Measurements from ENCODE around the gene ADAMTSL1.

ADAMTSL1 gene

DNA sequence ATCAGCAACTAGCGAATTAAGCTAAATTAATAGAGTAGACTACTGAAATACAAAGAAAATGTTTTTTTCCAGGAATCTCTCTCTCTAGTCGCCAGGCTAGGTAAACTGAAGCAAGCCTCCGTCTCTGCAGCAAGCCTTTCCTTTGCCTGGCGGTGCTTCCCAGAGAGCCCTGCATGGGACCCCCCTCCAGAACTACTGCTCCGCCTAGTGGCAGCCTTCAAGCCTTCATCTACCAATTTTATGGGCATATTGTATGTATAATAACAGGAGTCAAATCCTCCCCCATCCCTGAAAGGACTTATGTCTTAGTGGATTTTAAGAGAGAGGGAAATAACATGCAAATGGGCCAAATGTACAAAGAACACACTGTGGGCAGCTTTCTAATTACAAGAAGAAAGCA, 317.1 kb downstream of the ADAMTSL1 start:
- Histone ChIP-seq H3K27me3 (ENCODE audit: control insufficient read depth, insufficient read depth, low read length) (no peaks in the 10 kb centered on the region), H3K36me3 (ENCODE audit: insufficient read depth, low read length) (peaks cover 29% of the 10 kb centered on the region), H3K4me2 (ENCODE audit: low read length) (no peak overlapping the region), H3K9ac (ENCODE audit: low read depth, low read length) (no peak overlapping the region), H3K4me3 (ENCODE audit: low read length) (no peak overlapping the region), H3K4me1 (ENCODE audit: control insufficient read depth, insufficient read depth, low read length) (peaks cover 18% of the 10 kb centered on the region), H3K9me3 (replicated peaks; ENCODE audit: low read length) (no peaks in the 10 kb centered on the region)

DNA sequence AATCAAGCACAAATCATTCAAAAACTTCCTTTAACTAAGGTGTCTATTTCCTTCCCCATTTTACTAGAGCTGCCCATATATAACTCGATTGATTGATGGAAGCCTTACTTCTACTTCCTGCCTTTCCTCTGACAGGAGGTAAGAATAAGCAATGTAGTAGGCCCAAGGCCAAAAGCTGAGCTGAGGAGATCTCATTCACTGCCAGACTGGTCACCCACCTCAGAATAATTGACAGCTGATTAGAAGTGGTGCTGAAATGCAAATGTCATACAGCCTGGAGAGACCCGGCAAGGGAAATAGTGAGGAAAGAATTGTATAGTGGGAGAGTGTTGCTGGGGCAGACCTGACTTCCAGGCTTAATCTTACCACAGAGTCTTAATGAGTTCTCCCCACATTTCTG, 319.2 kb downstream of the ADAMTSL1 start:
- Histone ChIP-seq H3K36me3 (ENCODE audit: insufficient read depth, low read length) (peaks cover 49% of the 10 kb centered on the region), H3K27me3 (ENCODE audit: control insufficient read depth, insufficient read depth, low read length) (no peaks in the 10 kb centered on the region), H3K4me3 (ENCODE audit: low read length) (no peak overlapping the region), H3K9me3 (replicated peaks; ENCODE audit: low read length) (no peaks in the 10 kb centered on the region), H3K4me2 (ENCODE audit: low read length) (no peak overlapping the region), H3K4me1 (ENCODE audit: control insufficient read depth, insufficient read depth, low read length) (no peaks in the 10 kb centered on the region), H3K9ac (ENCODE audit: low read depth, low read length) (no peak overlapping the region)

DNA sequence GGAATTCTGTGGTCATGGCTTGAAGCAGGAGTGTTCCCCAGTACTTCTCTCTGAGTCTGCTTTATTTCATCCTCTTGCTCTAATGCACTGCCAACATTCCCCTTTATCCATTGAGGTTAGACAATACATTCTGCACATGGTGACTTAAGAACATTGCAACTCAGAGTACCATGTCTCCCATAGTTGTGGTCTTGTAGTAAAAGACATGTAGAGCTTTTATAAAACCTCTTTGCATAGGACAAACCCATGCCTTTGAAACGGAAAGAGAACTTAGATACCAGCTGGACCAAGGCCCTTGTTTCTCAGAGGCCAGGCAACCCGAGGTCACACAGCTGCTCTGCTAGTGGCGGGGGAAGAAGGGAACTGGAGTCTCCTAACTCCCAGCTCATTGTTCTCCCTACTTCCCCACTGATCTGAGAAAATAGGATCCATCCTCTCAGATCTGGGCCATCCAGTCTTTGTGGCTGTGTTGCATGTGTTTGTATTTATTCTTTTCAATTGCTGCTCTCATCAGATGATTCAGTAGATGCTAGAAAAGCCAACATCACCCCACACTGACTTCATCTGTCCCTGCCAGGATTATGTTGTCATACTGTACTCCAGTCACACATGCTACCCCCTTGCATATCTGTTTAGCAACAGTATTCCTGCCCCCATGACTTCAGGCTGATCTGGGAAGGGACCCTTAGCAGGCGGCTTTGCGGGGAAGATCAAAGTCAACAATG, 322.2 kb downstream of the ADAMTSL1 start:
- no peak overlapping the region for H3K9ac ChIP-seq (ENCODE audit: low read depth, low read length)

GRCh38 chr9:18796696-18797270, 322.8 kb downstream of the ADAMTSL1 start:
- no peak overlapping the region for H3K4me3 ChIP-seq (ENCODE audit: low read length)
- H3K9me3 ChIP-seq (replicated peaks; ENCODE audit: low read length), result no peaks in the 10 kb centered on the region
- H3K4me2 ChIP-seq (ENCODE audit: low read length), result no peak overlapping the region
- H3K9ac ChIP-seq (ENCODE audit: low read depth, low read length), result no peak overlapping the region
- no peaks in the 10 kb centered on the region for H3K4me1 ChIP-seq (ENCODE audit: control insufficient read depth, insufficient read depth, low read length)
- H3K36me3 ChIP-seq (ENCODE audit: insufficient read depth, low read length), result peaks cover 47% of the 10 kb centered on the region
- H3K27me3 ChIP-seq (ENCODE audit: control insufficient read depth, insufficient read depth, low read length), result no peaks in the 10 kb centered on the region

More for the DNA sequence above, 322.2 kb downstream of the ADAMTSL1 start:
- H3K4me2 ChIP-seq (ENCODE audit: low read length), result no peak overlapping the region
- no peak overlapping the region for H3K4me3 ChIP-seq (ENCODE audit: low read length)
- H3K9me3 ChIP-seq (replicated peaks; ENCODE audit: low read length), result no peaks in the 10 kb centered on the region
- no peaks in the 10 kb centered on the region for H3K27me3 ChIP-seq (ENCODE audit: control insufficient read depth, insufficient read depth, low read length)
- no peaks in the 10 kb centered on the region for H3K4me1 ChIP-seq (ENCODE audit: control insufficient read depth, insufficient read depth, low read length)
- peaks cover 48% of the 10 kb centered on the region for H3K36me3 ChIP-seq (ENCODE audit: insufficient read depth, low read length)

- H3K9me3 ChIP-seq (replicated peaks; ENCODE audit: low read length), result no peaks in the 10 kb centered on the region
- peaks cover 52% of the 10 kb centered on the region for H3K36me3 ChIP-seq (ENCODE audit: insufficient read depth, low read length)
- H3K4me3 ChIP-seq (ENCODE audit: low read length), result no peak overlapping the region
- H3K4me2 ChIP-seq (ENCODE audit: low read length), result no peak overlapping the region
- H3K9ac ChIP-seq (ENCODE audit: low read depth, low read length), result no peak overlapping the region
- no peaks in the 10 kb centered on the region for H3K4me1 ChIP-seq (ENCODE audit: control insufficient read depth, insufficient read depth, low read length)
- no peaks in the 10 kb centered on the region for H3K27me3 ChIP-seq (ENCODE audit: control insufficient read depth, insufficient read depth, low read length)
Observed at GRCh38 chr9:18798106-18798505, 324.2 kb downstream of the ADAMTSL1 start.

DNA sequence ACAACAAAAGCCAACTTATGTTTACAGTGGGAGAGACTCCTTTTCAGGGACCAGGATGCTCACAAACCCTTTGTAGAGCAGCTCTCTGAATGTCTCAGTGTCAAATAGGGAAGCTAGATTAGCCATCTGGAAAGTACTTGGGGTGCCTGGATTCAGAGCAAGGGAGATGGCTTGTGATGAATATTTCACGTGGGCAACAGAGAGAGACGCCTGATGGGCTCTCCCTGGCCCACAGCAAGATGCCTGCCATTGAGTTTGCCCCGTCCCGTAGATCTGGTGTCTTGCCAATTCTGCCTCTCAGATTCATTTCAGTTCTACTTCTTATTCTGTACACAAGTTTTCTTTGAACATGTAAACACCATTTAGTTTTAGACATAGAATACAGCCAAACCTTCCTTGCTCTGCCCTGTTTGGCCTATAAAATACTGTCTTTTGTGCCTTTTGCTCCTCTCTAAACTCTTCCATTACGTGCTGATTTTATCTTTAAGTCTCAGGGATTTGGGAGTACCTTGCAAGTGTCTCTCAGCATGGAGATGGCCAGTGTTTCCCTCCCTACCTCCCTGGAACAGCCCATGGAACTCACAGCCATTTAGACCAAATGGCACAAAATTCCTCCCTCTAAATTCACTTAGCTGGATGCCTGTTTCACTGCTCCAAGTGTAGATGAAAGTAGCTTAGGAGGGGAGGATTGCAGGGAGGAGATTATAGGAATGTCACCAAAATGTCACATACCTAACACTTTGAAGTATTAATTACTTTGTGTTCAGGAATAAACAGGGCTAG, 324.7 kb downstream of the ADAMTSL1 start:
- no peak overlapping the region for H3K4me2 ChIP-seq (ENCODE audit: low read length)
- no peaks in the 10 kb centered on the region for H3K9me3 ChIP-seq (replicated peaks; ENCODE audit: low read length)
- no peaks in the 10 kb centered on the region for H3K4me1 ChIP-seq (ENCODE audit: control insufficient read depth, insufficient read depth, low read length)
- H3K27me3 ChIP-seq (ENCODE audit: control insufficient read depth, insufficient read depth, low read length), result no peaks in the 10 kb centered on the region
- peaks cover 52% of the 10 kb centered on the region for H3K36me3 ChIP-seq (ENCODE audit: insufficient read depth, low read length)
- no peak overlapping the region for H3K4me3 ChIP-seq (ENCODE audit: low read length)
- H3K9ac ChIP-seq (ENCODE audit: low read depth, low read length), result no peak overlapping the region

DNA sequence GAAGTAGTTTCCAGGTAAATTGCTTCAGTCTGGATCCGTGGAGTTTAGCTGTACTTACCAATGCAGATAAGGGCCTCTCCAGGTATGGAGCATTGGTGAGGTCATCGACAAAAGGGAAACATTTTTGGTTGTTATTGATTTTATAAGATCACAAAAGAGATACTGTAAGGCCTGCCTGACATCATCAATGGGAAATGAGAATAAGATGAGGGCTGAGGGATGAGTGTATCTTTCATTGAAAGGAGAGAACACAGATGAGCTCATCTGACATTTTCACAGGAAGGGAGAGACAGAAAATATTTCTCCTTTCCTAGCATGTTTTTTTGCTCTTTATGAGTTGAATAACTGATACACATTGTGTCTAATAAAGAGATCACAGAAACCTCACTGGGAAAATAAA, 325.5 kb downstream of the ADAMTSL1 start:
- peaks cover 52% of the 10 kb centered on the region for H3K36me3 ChIP-seq (ENCODE audit: insufficient read depth, low read length)
- H3K4me2 ChIP-seq (ENCODE audit: low read length), result no peak overlapping the region
- no peaks in the 10 kb centered on the region for H3K9me3 ChIP-seq (replicated peaks; ENCODE audit: low read length)
- H3K9ac ChIP-seq (ENCODE audit: low read depth, low read length), result no peak overlapping the region
- no peak overlapping the region for H3K4me3 ChIP-seq (ENCODE audit: low read length)
- no peaks in the 10 kb centered on the region for H3K4me1 ChIP-seq (ENCODE audit: control insufficient read depth, insufficient read depth, low read length)
- H3K27me3 ChIP-seq (ENCODE audit: control insufficient read depth, insufficient read depth, low read length), result no peaks in the 10 kb centered on the region

- no peak overlapping the region for H3K9ac ChIP-seq (ENCODE audit: low read depth, low read length)
- no peaks in the 10 kb centered on the region for H3K27me3 ChIP-seq (ENCODE audit: control insufficient read depth, insufficient read depth, low read length)
- peaks cover 44% of the 10 kb centered on the region for H3K36me3 ChIP-seq (ENCODE audit: insufficient read depth, low read length)
- H3K9me3 ChIP-seq (replicated peaks; ENCODE audit: low read length), result no peaks in the 10 kb centered on the region
- no peak overlapping the region for H3K4me3 ChIP-seq (ENCODE audit: low read length)
- no peaks in the 10 kb centered on the region for H3K4me1 ChIP-seq (ENCODE audit: control insufficient read depth, insufficient read depth, low read length)
- H3K4me2 ChIP-seq (ENCODE audit: low read length), result no peak overlapping the region
Observed at GRCh38 chr9:18800579-18800978, 326.6 kb downstream of the ADAMTSL1 start.

GRCh38 chr9:18805386-18805785, 331.4 kb downstream of the ADAMTSL1 start:
- H3K27me3 ChIP-seq (ENCODE audit: control insufficient read depth, insufficient read depth, low read length), result no peaks in the 10 kb centered on the region
- H3K9me3 ChIP-seq (replicated peaks; ENCODE audit: low read length), result no peaks in the 10 kb centered on the region
- H3K4me1 ChIP-seq (ENCODE audit: control insufficient read depth, insufficient read depth, low read length), result no peaks in the 10 kb centered on the region
- H3K4me2 ChIP-seq (ENCODE audit: low read length), result no peak overlapping the region
- H3K36me3 ChIP-seq (ENCODE audit: insufficient read depth, low read length), result peaks cover 16% of the 10 kb centered on the region
- no peak overlapping the region for H3K9ac ChIP-seq (ENCODE audit: low read depth, low read length)
- no peak overlapping the region for H3K4me3 ChIP-seq (ENCODE audit: low read length)

GRCh38 chr9:18806232-18807080, 332.5 kb downstream of the ADAMTSL1 start:
- no peak overlapping the region for H3K4me3 ChIP-seq (ENCODE audit: low read length)
- no peaks in the 10 kb centered on the region for H3K27me3 ChIP-seq (ENCODE audit: control insufficient read depth, insufficient read depth, low read length)
- no peaks in the 10 kb centered on the region for H3K9me3 ChIP-seq (replicated peaks; ENCODE audit: low read length)
- no peaks in the 10 kb centered on the region for H3K4me1 ChIP-seq (ENCODE audit: control insufficient read depth, insufficient read depth, low read length)
- no peak overlapping the region for H3K4me2 ChIP-seq (ENCODE audit: low read length)
- H3K36me3 ChIP-seq (ENCODE audit: insufficient read depth, low read length), result peaks cover 18% of the 10 kb centered on the region
- H3K9ac ChIP-seq (ENCODE audit: low read depth, low read length), result no peak overlapping the region

GRCh38 chr9:18810581-18810980, 336.6 kb downstream of the ADAMTSL1 start:
- no peak overlapping the region for H3K4me3 ChIP-seq (ENCODE audit: low read length)
- no peak overlapping the region for H3K9ac ChIP-seq (ENCODE audit: low read depth, low read length)
- H3K27me3 ChIP-seq (ENCODE audit: control insufficient read depth, insufficient read depth, low read length), result no peaks in the 10 kb centered on the region
- peaks cover 3% of the 10 kb centered on the region for H3K9me3 ChIP-seq (replicated peaks; ENCODE audit: low read length)
- H3K4me2 ChIP-seq (ENCODE audit: low read length), result no peak overlapping the region
- peaks cover 15% of the 10 kb centered on the region for H3K36me3 ChIP-seq (ENCODE audit: insufficient read depth, low read length)
- no peaks in the 10 kb centered on the region for H3K4me1 ChIP-seq (ENCODE audit: control insufficient read depth, insufficient read depth, low read length)
